Endodermal cell (in vitro differentiated cells): ENCODE data around the gene MOSMO. TPM values are rescaled to one million over a fixed set of nuclear protein-coding genes. Genes with fewer than 3 reads are reported as not detected.

Experiments used
- DNase-seq: peaks from one replicate; pipeline ENCODE4 v3.0.0-alpha.2; 2017
- H3K27ac ChIP-seq: 2 replicates; pipeline ENCODE4 v1.5.1; 2013; ENCODE audit warnings: mild to moderate bottlenecking, low read depth, low read length, moderate library complexity
- H3K27me3 ChIP-seq: 2 replicates; pipeline ENCODE4 v1.6.1; 2013; ENCODE audit warnings: mild to moderate bottlenecking, low read length, moderate library complexity; ENCODE audit not compliant: insufficient read depth, control insufficient read depth, poor library complexity, severe bottlenecking
- H3K36me3 ChIP-seq: 2 replicates; pipeline ENCODE4 v1.7.0; 2013; ENCODE audit warnings: mild to moderate bottlenecking, low read length, moderate library complexity; ENCODE audit not compliant: control insufficient read depth, insufficient read depth
- H3K4me1 ChIP-seq: one replicate; pipeline ENCODE4 v1.7.0; 2013; ENCODE audit warnings: low read length; ENCODE audit not compliant: control insufficient read depth, insufficient read depth
- H3K4me3 ChIP-seq: 2 replicates; pipeline ENCODE4 v1.5.1; 2013; ENCODE audit warnings: mild to moderate bottlenecking, low read length, moderate library complexity
- H3K9ac ChIP-seq: 2 replicates; pipeline ENCODE4 v1.6.1; 2013; ENCODE audit warnings: mild to moderate bottlenecking, low read length, moderate library complexity; ENCODE audit not compliant: poor library complexity, severe bottlenecking; ENCODE audit errors: extremely low read depth
- H3K9me3 ChIP-seq: 2 replicates; pipeline ENCODE4 v1.6.1; 2013; ENCODE audit warnings: mild to moderate bottlenecking, low read length, moderate library complexity; ENCODE audit not compliant: control insufficient read depth
- H3K27ac Mint-ChIP-seq: 2 replicates; pipeline ENCODE4 v1.8.0; 2020; ENCODE audit warnings: mixed read lengths
- H3K27me3 Mint-ChIP-seq: 2 replicates; pipeline ENCODE4 v1.8.0; 2021; ENCODE audit warnings: mild to moderate bottlenecking, mixed read lengths; ENCODE audit not compliant: insufficient read depth
- H3K36me3 Mint-ChIP-seq: 2 replicates; pipeline ENCODE4 v1.8.0; 2020; ENCODE audit warnings: low read depth, mixed read lengths
- H3K4me1 Mint-ChIP-seq: 2 replicates; pipeline ENCODE4 v1.8.0; 2020; ENCODE audit warnings: mixed read lengths
- H3K4me3 Mint-ChIP-seq: 2 replicates; pipeline ENCODE4 v1.8.0; 2020; ENCODE audit warnings: mild to moderate bottlenecking, moderate library complexity, mixed read lengths
- H3K9me3 Mint-ChIP-seq: 2 replicates; pipeline ENCODE4 v1.8.0; 2020; ENCODE audit warnings: mild to moderate bottlenecking, mixed read lengths
- WGBS, 2 experiments: methylation state at CpG; one replicate each; pipeline versions ENCODE4 v1.1.5 to v1.1.7; 2013; ENCODE audit warnings: missing lambda C conversion rate in 2 of 2, mixed read lengths in 1 of 2; ENCODE audit not compliant: insufficient coverage in 1 of 2, insufficient read length in 1 of 2; 5-methylcytosine and 5-hydroxymethylcytosine counted together
- total RNA-seq, 2 donors: library from RNA; stranded (reverse); fragmentation: NEBNext Ultra II Directional in 1 of 2; extraction: Animal tissue kit (Norgen Biotek cat#: 25700) in 1 of 2; gene quantifications; 2 replicates in 1 of 2; 3 replicates in 1 of 2; pipeline ENCODE4 v1.2.1, GENCODE V29; 2021
- TF ChIP-seq, protein P1 (sequence below): fragments of 200-600 bp; sonication (generic); conservative IDR thresholded peaks from 2 replicates; pipeline ENCODE4 v1.5.0; 2021; ENCODE audit warnings: antibody characterized with exemption, mild to moderate bottlenecking

MOSMO gene
- total RNA-seq, 2 donors from 2014 or later = 12.6 to 14.7 TPM

DNA sequence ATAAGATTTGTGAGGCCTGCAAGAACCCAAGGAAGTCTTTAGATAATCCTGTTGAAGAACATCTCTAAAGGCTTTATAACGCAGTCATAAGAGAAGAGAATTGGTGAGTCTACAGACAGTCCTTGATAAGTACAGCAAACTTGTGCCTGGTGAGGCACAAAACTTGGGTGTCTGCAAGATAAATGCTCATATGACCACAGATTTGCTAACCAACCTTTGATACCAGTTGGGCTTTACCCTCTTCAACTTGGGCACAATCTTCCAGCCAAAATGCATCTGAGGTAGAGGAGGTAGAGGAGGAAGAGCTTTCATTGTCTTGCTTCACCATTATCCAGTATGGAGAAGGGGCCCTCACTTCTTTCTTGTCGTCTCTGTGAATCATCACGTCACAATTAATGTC lies 23.8 kb upstream of the MOSMO start:
- TF ChIP-seq, protein P1, sequence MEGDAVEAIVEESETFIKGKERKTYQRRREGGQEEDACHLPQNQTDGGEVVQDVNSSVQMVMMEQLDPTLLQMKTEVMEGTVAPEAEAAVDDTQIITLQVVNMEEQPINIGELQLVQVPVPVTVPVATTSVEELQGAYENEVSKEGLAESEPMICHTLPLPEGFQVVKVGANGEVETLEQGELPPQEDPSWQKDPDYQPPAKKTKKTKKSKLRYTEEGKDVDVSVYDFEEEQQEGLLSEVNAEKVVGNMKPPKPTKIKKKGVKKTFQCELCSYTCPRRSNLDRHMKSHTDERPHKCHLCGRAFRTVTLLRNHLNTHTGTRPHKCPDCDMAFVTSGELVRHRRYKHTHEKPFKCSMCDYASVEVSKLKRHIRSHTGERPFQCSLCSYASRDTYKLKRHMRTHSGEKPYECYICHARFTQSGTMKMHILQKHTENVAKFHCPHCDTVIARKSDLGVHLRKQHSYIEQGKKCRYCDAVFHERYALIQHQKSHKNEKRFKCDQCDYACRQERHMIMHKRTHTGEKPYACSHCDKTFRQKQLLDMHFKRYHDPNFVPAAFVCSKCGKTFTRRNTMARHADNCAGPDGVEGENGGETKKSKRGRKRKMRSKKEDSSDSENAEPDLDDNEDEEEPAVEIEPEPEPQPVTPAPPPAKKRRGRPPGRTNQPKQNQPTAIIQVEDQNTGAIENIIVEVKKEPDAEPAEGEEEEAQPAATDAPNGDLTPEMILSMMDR = no peak
- Histone ChIP-seq H3K27ac (no peak overlapping the region), H3K9ac (no peak overlapping the region), H3K4me1 (no peaks in the 10 kb centered on the region), H3K27me3 (no peaks in the 10 kb centered on the region), H3K36me3 (peaks cover 55% of the 10 kb centered on the region), H3K4me3 (no peak overlapping the region), H3K9me3 (no peaks in the 10 kb centered on the region)
- no peaks in the 10 kb centered on the region for H3K4me1 Mint-ChIP-seq
- H3K4me3 Mint-ChIP-seq = no peak overlapping the region
- H3K27ac Mint-ChIP-seq = no peak overlapping the region
- no peaks in the 10 kb centered on the region for H3K27me3 Mint-ChIP-seq
- H3K36me3 Mint-ChIP-seq = peaks cover 44% of the 10 kb centered on the region
- H3K9me3 Mint-ChIP-seq = no peaks in the 10 kb centered on the region
- no peak for DNase-seq
- 98 to 100% methylated on average over 2 to 3 of the region's 3 CpGs for WGBS, 2 experiments

DNA sequence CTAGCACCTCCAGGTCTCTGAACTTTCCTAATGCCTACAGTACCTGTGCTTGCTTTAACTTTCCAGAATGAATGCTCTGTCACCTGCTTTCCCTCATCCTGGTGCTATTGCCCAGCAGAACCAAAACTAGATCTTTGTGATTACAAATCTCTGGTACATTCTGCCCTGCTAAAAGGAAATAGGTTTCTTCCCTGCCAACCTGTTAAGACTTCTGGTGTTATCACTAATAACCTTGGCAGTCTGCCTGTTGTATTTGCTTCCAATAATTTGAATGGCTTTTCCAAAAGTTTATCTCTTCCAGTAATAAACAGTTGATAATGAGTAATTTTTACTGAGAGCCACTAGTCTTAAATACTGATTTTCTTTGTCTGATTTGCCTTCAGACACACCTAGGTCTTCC lies 22.4 kb upstream of the MOSMO start:
- no peak for DNase-seq
- no peaks in the 10 kb centered on the region for H3K9me3 ChIP-seq
- H3K27ac ChIP-seq = no peak overlapping the region
- no peak overlapping the region for H3K9ac ChIP-seq
- peaks cover 41% of the 10 kb centered on the region for H3K36me3 ChIP-seq
- TF ChIP-seq, protein P1 = no peak
- H3K4me1 ChIP-seq = no peaks in the 10 kb centered on the region
- H3K4me3 ChIP-seq = no peak overlapping the region
- Mint-ChIP-seq H3K27ac (no peak overlapping the region), H3K4me1 (no peaks in the 10 kb centered on the region), H3K27me3 (no peaks in the 10 kb centered on the region), H3K9me3 (no peaks in the 10 kb centered on the region), H3K4me3 (no peak overlapping the region), H3K36me3 (peaks cover 29% of the 10 kb centered on the region)
- no peaks in the 10 kb centered on the region for H3K27me3 ChIP-seq

DNA sequence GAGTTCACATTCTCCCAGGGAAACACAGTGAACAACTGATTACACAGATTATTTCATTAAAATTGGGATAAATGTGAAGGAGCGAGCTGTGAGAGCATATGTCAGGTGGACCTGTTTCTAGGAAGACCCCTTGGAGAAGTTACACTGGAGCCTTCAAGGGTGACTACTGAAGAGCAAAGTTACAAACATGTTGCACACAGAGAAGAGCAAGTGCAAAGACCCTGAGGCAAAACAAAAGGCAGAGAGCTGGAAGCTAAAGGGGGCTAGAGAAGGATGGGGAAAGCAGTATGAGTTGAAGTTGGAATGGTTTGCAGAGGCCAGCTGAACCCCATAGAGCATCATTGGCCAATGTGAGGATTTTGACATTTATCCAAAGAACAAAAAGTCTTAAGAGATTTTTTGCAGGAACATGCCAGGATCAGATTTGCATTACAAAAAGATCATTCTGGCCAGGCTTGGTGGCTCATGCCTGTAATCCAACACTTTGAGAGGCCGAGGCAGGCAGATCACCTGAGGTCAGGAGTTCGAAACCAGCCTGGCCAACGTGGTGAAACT lies 21.1 kb upstream of the MOSMO start:
- peaks cover 30% of the 10 kb centered on the region for H3K36me3 ChIP-seq
- peaks cover 17% of the 10 kb centered on the region for H3K36me3 Mint-ChIP-seq
- no peaks in the 10 kb centered on the region for H3K4me1 Mint-ChIP-seq
- no peaks in the 10 kb centered on the region for H3K27me3 ChIP-seq
- no peaks in the 10 kb centered on the region for H3K4me1 ChIP-seq
- 89 to 90% methylated on average over 4 of the region's 4 CpGs for WGBS, 2 experiments
- H3K4me3 Mint-ChIP-seq = no peak overlapping the region
- H3K9me3 ChIP-seq = no peaks in the 10 kb centered on the region
- DNase-seq = no peak
- H3K27ac Mint-ChIP-seq = no peak overlapping the region
- no peak overlapping the region for H3K4me3 ChIP-seq
- H3K9me3 Mint-ChIP-seq = no peaks in the 10 kb centered on the region
- H3K9ac ChIP-seq = no peak overlapping the region
- no peak overlapping the region for H3K27ac ChIP-seq
- TF ChIP-seq, protein P1 = no peak
- no peaks in the 10 kb centered on the region for H3K27me3 Mint-ChIP-seq
